HG02798 (cell line): ENCODE data around the gene NFE2.

Experiments
- ATAC-seq: cut with Tn5 transposase; IDR thresholded peaks from one replicate; pipeline ENCODE4 v1.9.1; 2021; ENCODE audit warnings: mild to moderate bottlenecking; ENCODE audit not compliant: unreplicated experiment, poor library complexity

Gene NFE2

DNA sequence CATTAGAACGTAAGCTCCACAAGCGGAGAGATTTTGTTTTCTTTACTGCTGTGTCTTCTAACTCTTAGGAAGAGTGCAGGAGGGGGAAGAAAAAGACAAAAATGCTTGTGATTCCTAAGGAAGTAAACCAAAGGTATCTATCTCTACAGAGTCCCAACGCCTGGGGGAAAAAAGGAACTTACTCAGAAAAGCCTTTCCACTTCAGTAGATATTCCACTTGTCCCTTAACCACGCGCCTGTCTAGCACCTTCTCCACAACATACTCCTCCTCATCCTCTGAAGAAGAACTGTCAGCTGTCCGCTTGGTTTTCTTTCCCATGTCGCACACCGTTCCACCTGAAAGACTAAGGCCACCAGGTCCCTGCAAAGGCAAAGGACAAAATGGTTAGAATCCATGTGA is 43.5 kb downstream of the NFE2 start:
- ATAC-seq = no peak

DNA sequence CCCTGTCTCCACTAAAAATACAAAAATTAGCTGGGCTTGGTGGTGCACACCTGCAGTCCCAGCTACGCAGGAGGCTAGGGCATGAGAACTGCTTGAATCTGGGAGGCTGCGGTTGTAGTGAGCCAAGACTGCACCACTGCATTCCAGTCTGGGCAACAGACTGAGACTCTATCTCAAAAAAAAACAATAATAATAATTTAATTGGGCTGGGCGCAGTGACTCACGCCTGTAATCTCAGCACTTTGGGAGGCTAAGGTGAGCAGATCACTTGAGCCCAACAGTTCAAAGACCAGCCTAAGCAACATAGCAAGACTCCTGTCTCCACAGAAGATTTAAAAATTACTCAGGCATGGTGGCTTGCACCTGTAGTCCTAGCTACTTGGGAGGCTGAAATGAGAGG is 47.6 kb downstream of the NFE2 start:
- ATAC-seq = no peak

DNA sequence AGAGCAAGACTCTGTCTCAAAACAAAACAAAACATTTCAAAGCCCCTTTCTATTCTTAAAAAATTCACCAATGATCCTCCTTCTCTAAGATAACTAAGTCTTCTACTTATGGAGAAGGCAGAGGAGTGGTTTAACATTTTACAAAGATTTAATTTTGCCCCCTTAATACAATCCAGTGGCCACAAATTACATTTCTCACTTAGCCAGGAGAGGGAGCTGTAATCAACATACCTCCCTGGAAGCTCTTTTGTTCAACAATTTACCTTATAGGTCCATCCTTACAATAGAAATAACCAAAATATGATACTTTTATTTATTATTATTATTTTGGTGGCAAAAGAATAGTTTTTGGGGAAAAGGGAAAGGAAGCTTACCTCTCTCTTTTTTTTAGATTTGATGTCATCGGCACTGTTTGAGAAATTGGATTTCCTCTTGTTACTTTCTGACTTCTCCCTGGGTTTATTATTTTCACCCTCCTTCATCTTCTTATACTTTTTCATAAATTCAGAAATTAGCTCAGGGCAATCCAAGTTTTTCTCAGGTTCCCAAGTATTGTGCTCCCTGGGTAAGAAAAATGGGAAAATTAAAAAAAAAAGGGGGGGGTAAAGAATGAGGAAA is 49.0 kb downstream of the NFE2 start:
- ATAC-seq = no peak

DNA sequence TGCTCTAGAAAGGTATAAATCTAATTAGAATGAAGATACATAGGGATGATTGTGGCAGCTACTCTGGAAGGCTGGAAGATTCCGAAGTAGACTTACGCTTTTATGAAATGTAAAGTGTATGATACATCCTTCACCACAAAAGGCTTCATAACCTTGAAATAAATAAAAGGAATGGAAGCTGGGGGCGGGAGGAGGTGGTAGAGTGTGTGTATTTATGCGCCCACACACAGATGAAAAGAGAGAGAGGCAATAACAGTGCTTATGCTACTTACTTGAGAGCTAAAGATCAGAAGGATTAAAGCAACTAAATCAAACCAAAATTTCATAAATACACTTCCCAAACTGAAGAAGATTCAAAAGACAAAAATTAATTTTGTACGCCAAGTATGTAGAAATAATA is 51.3 kb downstream of the NFE2 start:
- ATAC-seq = no peak

DNA sequence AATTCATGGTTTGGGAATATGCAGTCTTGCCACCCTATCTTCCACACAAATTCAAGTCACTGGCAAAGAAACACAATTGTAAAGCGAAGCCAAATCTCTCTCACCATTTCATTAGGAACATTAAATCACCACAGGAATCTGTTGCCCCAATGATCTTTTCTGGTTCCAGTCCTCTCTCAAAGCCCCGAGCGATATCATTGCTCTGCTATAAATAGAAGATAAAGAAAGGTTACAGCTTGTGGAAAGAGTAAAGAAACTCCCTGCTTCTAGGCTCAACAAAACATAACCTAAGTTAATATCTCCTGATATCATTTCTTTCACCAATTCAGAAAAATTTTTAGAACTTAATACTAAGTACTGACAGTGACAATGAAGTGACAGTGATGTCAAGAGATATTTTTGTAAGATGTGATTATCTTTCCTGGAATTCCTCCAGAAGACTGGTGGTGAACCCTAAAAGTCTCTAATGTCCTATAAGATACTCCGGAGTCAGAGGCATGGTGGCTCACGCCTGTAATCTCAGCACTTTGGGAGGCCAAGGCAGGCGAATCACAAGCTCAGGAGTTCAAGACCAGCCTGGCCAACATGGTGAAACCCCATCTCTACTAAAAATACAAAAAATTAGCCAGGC is 54.7 kb downstream of the NFE2 start:
- no peak for ATAC-seq
